Keratinocyte (primary cell): Measurements from ENCODE around the gene GRAMD4. TPM values are rescaled to one million over a fixed set of nuclear protein-coding genes. Genes with fewer than 3 reads are reported as not detected.

Source experiments
- DNase-seq: peaks from one replicate; pipeline ENCODE4 v3.0.0-alpha.2; 2011; ENCODE audit warnings: low read depth, missing footprints, low spot score
- FAIRE-seq: peaks from 2 replicates; lab custom pipeline; 2011; peaks lifted over from hg19 to GRCh38; lab: Jason Lieb, UNC
- H2AFZ ChIP-seq: 2 replicates; pipeline ENCODE4 v1.6.0; 2012; ENCODE audit warnings: low read length, control low read depth, inconsistent platforms; ENCODE audit not compliant: control insufficient read depth
- H3K27ac ChIP-seq: 2 replicates; pipeline ENCODE4 v1.5.1; 2011; ENCODE audit warnings: low read length; ENCODE audit not compliant: control insufficient read depth, insufficient read depth
- H3K27me3 ChIP-seq: 3 replicates; pipeline ENCODE4 v1.6.0; 2011; ENCODE audit warnings: low read length; ENCODE audit not compliant: control insufficient read depth, insufficient read depth; ENCODE audit errors: extremely low read depth
- H3K36me3 ChIP-seq, 2 experiments: 2 replicates in 1 of 2; 3 replicates in 1 of 2; pipeline ENCODE4 v1.5.1; 2011; ENCODE audit warnings: low read length in 2 of 2, mild to moderate bottlenecking in 1 of 2; ENCODE audit not compliant: control insufficient read depth in 2 of 2, insufficient read depth in 2 of 2; ENCODE audit errors: extremely low read depth in 1 of 2
- H3K4me1 ChIP-seq: 3 replicates; pipeline ENCODE4 v1.5.1; 2011; ENCODE audit warnings: low read length; ENCODE audit not compliant: control insufficient read depth, insufficient read depth; ENCODE audit errors: extremely low read depth
- H3K4me2 ChIP-seq: 3 replicates; pipeline ENCODE4 v1.6.0; 2011; ENCODE audit warnings: low read depth, low read length; ENCODE audit not compliant: control insufficient read depth, insufficient read depth; ENCODE audit errors: extremely low read depth
- H3K4me3 ChIP-seq, 3 experiments: fragments of 200-600 bp in 1 of 3; sonication (generic) in 1 of 3; 2 replicates in 2 of 3; 3 replicates in 1 of 3; pipeline ENCODE4 v1.5.1; 2011 to 2016; ENCODE audit warnings: low read length in 3 of 3, mild to moderate bottlenecking in 3 of 3, control low read depth in 2 of 3, inconsistent platforms in 1 of 3, low read depth in 1 of 3, mixed read lengths in 1 of 3, mixed run types in 1 of 3, moderate library complexity in 1 of 3; ENCODE audit not compliant: control insufficient read depth in 2 of 3, insufficient read depth in 2 of 3; ENCODE audit errors: extremely low read depth in 1 of 3
- H3K79me2 ChIP-seq: 2 replicates; pipeline ENCODE4 v1.6.0; 2012; ENCODE audit warnings: low read length; ENCODE audit not compliant: control insufficient read depth, insufficient read depth
- H3K9ac ChIP-seq: 3 replicates; pipeline ENCODE4 v1.6.0; 2011; ENCODE audit warnings: low read length; ENCODE audit not compliant: control insufficient read depth, insufficient read depth; ENCODE audit errors: extremely low read depth
- H3K9me1 ChIP-seq: 3 replicates; pipeline ENCODE4 v1.6.0; 2011; ENCODE audit warnings: low read length; ENCODE audit not compliant: control insufficient read depth, insufficient read depth; ENCODE audit errors: extremely low read depth
- H3K9me3 ChIP-seq: 2 replicates; pipeline ENCODE4 v1.5.1; 2012; ENCODE audit warnings: low read depth, low read length; ENCODE audit not compliant: control insufficient read depth
- H4K20me1 ChIP-seq: 3 replicates; pipeline ENCODE4 v1.6.0; 2011; ENCODE audit warnings: low read length; ENCODE audit not compliant: control insufficient read depth, insufficient read depth; ENCODE audit errors: extremely low read depth
- CTCF ChIP-seq, 3 experiments: IDR thresholded peaks in 1 of 3; conservative IDR thresholded peaks in 1 of 3; optimal IDR thresholded peaks in 1 of 3; 2 replicates in 2 of 3; 3 replicates in 1 of 3; pipeline versions ENCODE3 to v1.5.1; 2011; ENCODE audit warnings: low read length in 3 of 3, mild to moderate bottlenecking in 3 of 3, moderate library complexity in 2 of 3, control low read depth in 1 of 3, inconsistent platforms in 1 of 3; ENCODE audit not compliant: insufficient read depth in 2 of 3; ENCODE audit errors: extremely low read depth in 1 of 3
- EZH2 ChIP-seq: IDR thresholded peaks from one replicate; pipeline ENCODE4 v1.6.1; 2012; ENCODE audit warnings: inconsistent platforms, mild to moderate bottlenecking, low read length, moderate library complexity
- dilution Hi-C: fragments of 300-500 bp; cut with MboI; formaldehyde crosslinking; loops from one replicate; pipeline ENCODE4 v1.7.0; 2020; ENCODE audit warnings: low sequenced_read_pairs; ENCODE audit not compliant: extremely low pct_ligation_motif_present
- polyA plus RNA-seq, 5 experiments: library from polyadenylated mRNA; depleted of rRNA in 3 of 5; stranded (reverse) in 3 of 5; stranded (forward) in 1 of 5; unstranded in 1 of 5; fragments of >200 nt; gene quantifications; 1 replicate in 1 of 5; 2 replicates in 3 of 5; 3 replicates in 1 of 5; pipeline versions ENCODE4 v1.2.1 to v1.2.3, GENCODE V29; 2011 to 2012; ENCODE audit warnings: missing spikeins in 2 of 5, low read depth in 1 of 5, low replicate concordance in 1 of 5

The GRAMD4 gene
- polyA plus RNA-seq, 1 donor (not counting 4 experiments of a cell fraction or from before 2014, with no cell fraction given): 17.3 TPM

- TF ChIP-seq CTCF (optimal IDR thresholded peaks at IDR 0.05 in 1 of 3, IDR thresholded peaks at IDR 0.05 in 1 of 3, conservative IDR thresholded peaks at IDR 0.05 in 1 of 3; ENCODE audit: extremely low read depth in 1 of 3, insufficient read depth in 2 of 3, low read length in 3 of 3): no peak
- no peak for TF ChIP-seq EZH2
- Histone ChIP-seq H3K27ac (no peak overlapping the region), H3K36me3 (peaks cover 0 to under 1% of the 10 kb centered on the region in 2 experiments), H3K79me2 (no peaks in the 10 kb centered on the region), H4K20me1 (peaks cover 16% of the 10 kb centered on the region), H3K9me1 (no peaks in the 10 kb centered on the region), H3K4me3 (no peak overlapping the region), H3K9me3 (no peaks in the 10 kb centered on the region), H3K9ac (no peak overlapping the region), H3K4me2 (no peak overlapping the region), H3K27me3 (no peaks in the 10 kb centered on the region), H3K4me1 (peaks cover 36% of the 10 kb centered on the region), H2AFZ (no peak overlapping the region)
- no peak for FAIRE-seq
- DNase-seq: no peak
- dilution Hi-C loops: no loop called here
Observed at GRCh38 chr22:46657655-46657953, 37.4 kb downstream of the GRAMD4 start.

- H3K9ac ChIP-seq: no peak overlapping the region
- no peaks in the 10 kb centered on the region for H3K27me3 ChIP-seq
- H3K79me2 ChIP-seq: no peaks in the 10 kb centered on the region
- dilution Hi-C loops: no loop called here
- no peak overlapping the region for H3K4me3 ChIP-seq
- no peaks in the 10 kb centered on the region for H3K9me1 ChIP-seq
- H3K36me3 ChIP-seq: peaks cover 0 to 4% of the 10 kb centered on the region in 2 experiments
- H3K4me1 ChIP-seq: peaks cover 36% of the 10 kb centered on the region
- no peak overlapping the region for H3K4me2 ChIP-seq
- no peak overlapping the region for H3K27ac ChIP-seq
- no peak overlapping the region for H2AFZ ChIP-seq
- TF ChIP-seq EZH2 (no peak), CTCF (optimal IDR thresholded peaks at IDR 0.05 in 1 of 3, IDR thresholded peaks at IDR 0.05 in 1 of 3, conservative IDR thresholded peaks at IDR 0.05 in 1 of 3; ENCODE audit: extremely low read depth in 1 of 3, insufficient read depth in 2 of 3, low read length in 3 of 3) (no peak)
- DNase-seq (peak; percentile 93), FAIRE-seq (peak; percentile 96)
- H4K20me1 ChIP-seq: peaks cover 16% of the 10 kb centered on the region
- no peaks in the 10 kb centered on the region for H3K9me3 ChIP-seq
Observed at GRCh38 chr22:46657996-46658947, 38.1 kb downstream of the GRAMD4 start.
